GM19328 (cell line): ENCODE measurements around the gene UNK.

ENCODE experiments used
- ATAC-seq: cut with Tn5 transposase; IDR thresholded peaks from one replicate; pipeline ENCODE4 v1.9.1; 2021; ENCODE audit warnings: mild to moderate bottlenecking, moderate library complexity; ENCODE audit not compliant: unreplicated experiment

UNK gene

GRCh38 chr17:75784473-75785015 is at the start of gene UNK:
Gene UNK (plus strand): TSS chr17:75784806. CDS start chr17:75784881, 75 bp downstream.
- ATAC-seq: peak; percentile 63

DNA sequence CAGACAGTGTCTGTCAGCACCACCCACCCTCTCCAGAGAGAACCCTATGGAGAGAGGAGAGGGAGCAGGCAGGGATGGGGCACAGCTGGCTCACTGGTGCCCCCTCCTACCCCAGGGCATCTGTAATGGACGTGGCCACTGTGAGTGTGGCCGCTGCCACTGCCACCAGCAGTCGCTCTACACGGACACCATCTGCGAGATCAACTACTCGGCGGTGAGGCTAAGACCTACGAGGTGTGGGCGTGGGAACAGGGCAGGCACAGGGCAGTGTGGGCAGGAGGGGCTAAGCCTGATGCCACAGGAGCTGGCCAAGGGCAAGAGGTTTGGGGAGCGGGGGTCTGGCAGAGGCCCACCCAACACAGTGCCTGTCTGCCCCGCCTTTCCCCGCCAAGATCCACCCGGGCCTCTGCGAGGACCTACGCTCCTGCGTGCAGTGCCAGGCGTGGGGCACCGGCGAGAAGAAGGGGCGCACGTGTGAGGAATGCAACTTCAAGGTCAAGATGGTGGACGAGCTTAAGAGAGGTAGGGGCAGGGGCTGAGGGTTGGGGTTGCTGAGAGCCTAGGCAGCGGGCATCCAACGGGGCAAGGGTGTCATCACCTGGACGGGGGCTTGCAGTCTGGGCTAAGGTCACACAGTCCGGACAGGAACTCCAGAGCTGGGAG is 48.3 kb upstream of the UNK start:
- ATAC-seq: no peak

GRCh38 chr17:75737133-75737962 is 47.3 kb upstream of the UNK start:
- no peak for ATAC-seq

GRCh38 chr17:75738218-75738802 is 46.3 kb upstream of the UNK start:
- no peak for ATAC-seq

DNA sequence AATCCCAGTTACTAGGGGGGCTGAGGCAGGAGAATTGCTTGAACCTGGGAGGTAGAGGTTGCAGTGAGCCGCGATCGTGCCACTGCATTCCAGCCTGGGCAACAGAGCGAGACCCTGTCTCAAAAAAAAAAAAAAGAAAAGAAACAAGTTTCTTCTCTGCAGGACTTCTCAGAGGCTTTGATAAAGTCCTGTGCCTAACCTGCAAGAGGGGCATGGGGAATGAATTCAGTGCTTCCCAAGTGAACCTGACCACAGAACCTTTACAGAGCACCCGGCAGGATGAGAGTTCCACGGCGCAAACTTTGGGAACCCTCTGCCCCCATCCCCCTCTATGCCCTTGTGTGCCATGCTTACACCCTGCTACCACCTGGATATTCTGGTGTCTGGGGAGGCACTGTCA is 45.4 kb upstream of the UNK start:
- ATAC-seq: no peak

GRCh38 chr17:75739801-75740200 is 44.8 kb upstream of the UNK start:
- no peak for ATAC-seq

GRCh38 chr17:75740215-75740614 is 44.4 kb upstream of the UNK start:
- ATAC-seq: no peak

DNA sequence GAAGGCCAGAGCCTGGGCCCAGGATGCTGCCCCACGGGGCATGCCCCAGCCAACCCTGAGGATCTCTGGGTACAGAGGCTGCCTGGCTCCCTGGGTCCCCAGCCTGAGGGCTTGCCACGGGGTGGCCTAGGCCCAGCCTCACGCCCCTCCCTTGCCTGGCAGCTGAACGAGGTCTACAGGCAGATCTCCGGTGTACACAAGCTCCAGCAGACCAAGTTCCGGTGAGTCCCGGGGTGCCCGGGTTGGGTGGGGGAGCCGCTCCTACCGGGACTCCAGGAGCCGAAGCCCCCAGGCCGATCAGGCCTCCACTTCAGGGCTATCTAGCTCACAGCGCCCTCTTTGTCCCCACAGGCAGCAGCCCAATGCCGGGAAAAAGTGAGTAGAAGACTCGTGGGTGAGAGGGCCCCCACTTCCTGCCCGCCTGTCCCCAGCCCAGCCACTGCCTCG is 44.0 kb upstream of the UNK start:
- ATAC-seq: no peak

- ATAC-seq: no peak
These were observed 42.3 kb upstream of the UNK start for GRCh38 chr17:75742337-75742736.

- ATAC-seq: no peak
These were observed 40.9 kb upstream of the UNK start for GRCh38 chr17:75743625-75744206.

- ATAC-seq: no peak
These were observed 35.9 kb upstream of the UNK start for GRCh38 chr17:75748706-75749105.

- no peak for ATAC-seq
These were observed 34.8 kb upstream of the UNK start for GRCh38 chr17:75749545-75750389.

DNA sequence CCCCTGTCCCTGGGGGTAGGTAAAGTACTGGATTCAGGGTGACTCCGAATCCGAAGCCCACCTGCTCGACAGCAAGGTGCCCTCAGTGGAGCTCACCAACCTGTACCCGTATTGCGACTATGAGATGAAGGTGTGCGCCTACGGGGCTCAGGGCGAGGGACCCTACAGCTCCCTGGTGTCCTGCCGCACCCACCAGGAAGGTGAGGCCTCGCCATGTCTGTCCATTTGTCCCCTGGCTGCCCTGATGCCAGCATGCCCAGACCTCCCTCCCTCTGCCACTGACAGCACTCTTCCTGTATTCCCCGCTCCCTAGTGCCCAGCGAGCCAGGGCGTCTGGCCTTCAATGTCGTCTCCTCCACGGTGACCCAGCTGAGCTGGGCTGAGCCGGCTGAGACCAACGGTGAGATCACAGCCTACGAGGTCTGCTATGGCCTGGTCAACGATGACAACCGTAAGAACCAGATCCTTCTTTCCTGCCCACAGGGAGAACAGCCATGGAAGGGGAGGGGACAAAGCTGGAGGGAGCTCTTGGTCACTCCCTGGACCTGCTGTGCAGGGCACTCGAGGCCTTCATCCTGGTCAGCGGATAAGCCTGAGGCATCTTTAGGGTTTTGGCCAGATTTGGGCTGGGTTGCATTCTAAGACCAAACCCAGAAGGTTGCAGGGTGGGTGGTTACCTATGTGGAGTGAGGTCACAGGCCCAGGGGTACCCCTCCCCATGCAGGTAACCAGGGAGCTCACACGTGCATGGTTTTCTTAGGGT is 33.8 kb upstream of the UNK start:
- no peak for ATAC-seq

DNA sequence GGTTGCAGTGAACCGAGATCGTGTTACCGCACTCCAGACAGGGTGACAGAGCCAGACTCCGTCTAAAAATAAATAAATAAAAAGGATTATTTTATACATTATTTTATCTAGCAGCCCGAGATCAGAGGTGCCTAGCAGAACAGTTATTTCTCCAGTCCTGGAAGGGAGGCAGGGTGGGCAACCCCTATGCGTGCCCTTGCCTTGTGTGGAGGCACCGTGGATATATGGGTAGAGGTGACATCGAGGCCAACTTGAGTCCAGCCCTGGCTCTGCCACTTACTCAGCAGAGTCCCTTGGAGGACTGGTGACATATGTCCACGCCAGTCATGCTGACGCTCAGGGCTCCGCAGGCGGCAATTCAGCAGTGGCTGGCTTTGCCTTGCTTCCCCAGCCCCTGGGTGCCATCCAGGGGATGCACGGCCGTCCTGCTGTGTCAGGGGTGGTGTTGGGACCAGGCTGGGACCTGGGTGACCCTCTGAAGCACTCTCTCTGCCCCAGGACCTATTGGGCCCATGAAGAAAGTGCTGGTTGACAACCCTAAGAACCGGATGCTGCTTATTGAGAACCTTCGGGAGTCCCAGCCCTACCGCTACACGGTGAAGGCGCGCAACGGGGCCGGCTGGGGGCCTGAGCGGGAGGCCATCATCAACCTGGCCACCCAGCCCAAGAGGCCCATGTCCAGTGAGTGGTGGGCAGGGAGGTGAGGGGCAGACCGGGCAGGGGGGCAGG is 32.8 kb upstream of the UNK start:
- ATAC-seq: no peak

DNA sequence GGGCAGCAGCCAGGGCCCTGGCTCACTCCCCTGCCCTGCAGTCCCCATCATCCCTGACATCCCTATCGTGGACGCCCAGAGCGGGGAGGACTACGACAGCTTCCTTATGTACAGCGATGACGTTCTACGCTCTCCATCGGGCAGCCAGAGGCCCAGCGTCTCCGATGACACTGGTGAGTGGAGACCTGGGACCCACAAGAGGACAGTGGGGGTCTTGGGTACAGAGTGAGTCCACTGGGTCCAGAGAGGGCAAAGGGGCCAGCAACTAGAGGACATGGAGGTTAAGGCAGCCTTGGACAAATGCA is 32.2 kb upstream of the UNK start:
- no peak for ATAC-seq

GRCh38 chr17:75752802-75753513 is 31.6 kb upstream of the UNK start:
- no peak for ATAC-seq

DNA sequence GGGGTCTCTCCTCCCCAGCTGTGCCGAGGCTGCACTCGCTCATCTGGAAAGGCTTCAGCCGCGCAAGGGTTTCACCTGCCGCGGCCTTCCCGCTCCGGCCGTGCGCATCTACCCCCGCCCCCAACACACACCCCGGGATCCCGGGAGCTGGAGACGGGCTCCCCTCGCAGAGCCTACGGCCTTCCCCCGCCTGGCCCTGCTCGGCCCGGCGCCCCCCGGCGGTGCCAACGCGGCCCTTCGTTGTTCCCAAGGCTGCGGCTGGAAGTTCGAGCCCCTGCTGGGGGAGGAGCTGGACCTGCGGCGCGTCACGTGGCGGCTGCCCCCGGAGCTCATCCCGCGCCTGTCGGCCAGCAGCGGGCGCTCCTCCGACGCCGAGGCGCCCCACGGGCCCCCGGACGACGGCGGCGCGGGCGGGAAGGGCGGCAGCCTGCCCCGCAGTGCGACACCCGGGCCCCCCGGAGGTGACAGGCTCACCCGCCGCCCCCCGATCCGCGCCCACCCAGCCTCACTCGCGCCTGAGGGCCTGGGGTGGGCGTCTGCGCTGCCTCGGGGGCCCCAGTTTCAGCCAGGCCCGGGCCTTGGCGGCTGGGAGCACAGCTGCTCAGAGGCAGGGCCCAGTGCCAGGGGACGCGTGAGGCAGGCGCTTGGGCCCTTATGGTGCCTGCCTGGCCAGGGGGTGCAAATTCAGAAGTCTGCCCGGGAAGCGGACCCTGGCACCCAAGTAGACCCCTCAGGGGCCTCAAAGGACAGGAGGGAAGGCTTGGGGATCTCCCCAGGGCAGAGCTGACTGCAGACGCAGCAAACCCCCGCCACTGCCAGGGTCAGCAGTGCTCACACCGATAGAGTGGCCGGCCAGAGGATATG is 30.9 kb upstream of the UNK start:
- ATAC-seq: no peak
